Type B pancreatic cell (in vitro differentiated cells): Measurements from ENCODE around the gene FAF1. TPM values are rescaled to one million over a fixed set of nuclear protein-coding genes. Genes with fewer than 3 reads are reported as not detected.
A peak's percentile ranks its signal among the peaks of the same experiment; 100 is the strongest.
"Not testable (repeated sequence)": the region's sequence is repeated elsewhere in the genome, so short reads cannot be mapped to it uniquely, and the experiment has no call there.

Experiments
- DNase-seq: peaks from one replicate; pipeline ENCODE4 v3.0.0; 2021; ENCODE audit warnings: mixed read lengths; ENCODE audit not compliant: unreplicated experiment; ENCODE audit errors: extremely low spot score
- H3K27ac Mint-ChIP-seq: 2 replicates; pipeline ENCODE4 v1.8.0; 2021; ENCODE audit warnings: mild to moderate bottlenecking, mixed read lengths
- H3K27me3 Mint-ChIP-seq: 2 replicates; pipeline ENCODE4 v1.8.0; 2021; ENCODE audit warnings: mixed read lengths
- H3K36me3 Mint-ChIP-seq: 2 replicates; pipeline ENCODE4 v1.8.0; 2021; ENCODE audit warnings: mixed read lengths
- H3K4me1 Mint-ChIP-seq: one replicate; pipeline ENCODE4 v1.8.0; 2021; ENCODE audit warnings: mixed read lengths; ENCODE audit not compliant: unreplicated experiment
- H3K4me3 Mint-ChIP-seq: 2 replicates; pipeline ENCODE4 v1.8.0; 2021; ENCODE audit warnings: mild to moderate bottlenecking, mixed read lengths
- H3K9me3 Mint-ChIP-seq: 2 replicates; pipeline ENCODE4 v1.8.0; 2021; ENCODE audit warnings: mixed read lengths
- total RNA-seq: library from RNA; stranded (reverse); gene quantifications from 2 replicates; pipeline ENCODE4 v1.2.1, GENCODE V29; 2021; ENCODE audit warnings: low replicate concordance
- TF ChIP-seq, protein P1 (sequence below): fragments of 200-600 bp; sonication (generic); conservative IDR thresholded peaks from 2 replicates; pipeline ENCODE4 v1.5.0; 2021; ENCODE audit warnings: antibody characterized with exemption, mild to moderate bottlenecking

FAF1 gene
- total RNA-seq, 1 donor from 2014 or later = 49.9 TPM

DNA sequence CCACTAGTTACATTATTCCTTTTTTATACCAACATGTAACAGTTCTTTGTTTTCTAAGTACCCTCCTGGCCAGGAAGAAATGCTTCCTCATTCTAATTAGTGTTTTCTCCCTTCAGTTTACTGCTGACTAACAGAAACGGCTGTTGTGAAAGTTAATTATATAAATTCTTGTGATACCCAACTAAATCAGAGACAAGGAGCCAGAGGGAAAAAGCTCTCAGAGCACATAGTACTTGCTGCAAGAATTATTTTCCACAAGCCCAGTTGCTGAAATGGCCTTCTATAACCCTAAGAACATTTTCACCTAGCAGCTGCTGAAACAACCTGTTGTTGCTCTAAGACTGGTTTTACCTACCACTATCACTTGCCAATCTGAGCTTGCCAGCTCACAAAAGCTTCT is 82.4 kb downstream of the FAF1 start:
- TF ChIP-seq, protein P1, sequence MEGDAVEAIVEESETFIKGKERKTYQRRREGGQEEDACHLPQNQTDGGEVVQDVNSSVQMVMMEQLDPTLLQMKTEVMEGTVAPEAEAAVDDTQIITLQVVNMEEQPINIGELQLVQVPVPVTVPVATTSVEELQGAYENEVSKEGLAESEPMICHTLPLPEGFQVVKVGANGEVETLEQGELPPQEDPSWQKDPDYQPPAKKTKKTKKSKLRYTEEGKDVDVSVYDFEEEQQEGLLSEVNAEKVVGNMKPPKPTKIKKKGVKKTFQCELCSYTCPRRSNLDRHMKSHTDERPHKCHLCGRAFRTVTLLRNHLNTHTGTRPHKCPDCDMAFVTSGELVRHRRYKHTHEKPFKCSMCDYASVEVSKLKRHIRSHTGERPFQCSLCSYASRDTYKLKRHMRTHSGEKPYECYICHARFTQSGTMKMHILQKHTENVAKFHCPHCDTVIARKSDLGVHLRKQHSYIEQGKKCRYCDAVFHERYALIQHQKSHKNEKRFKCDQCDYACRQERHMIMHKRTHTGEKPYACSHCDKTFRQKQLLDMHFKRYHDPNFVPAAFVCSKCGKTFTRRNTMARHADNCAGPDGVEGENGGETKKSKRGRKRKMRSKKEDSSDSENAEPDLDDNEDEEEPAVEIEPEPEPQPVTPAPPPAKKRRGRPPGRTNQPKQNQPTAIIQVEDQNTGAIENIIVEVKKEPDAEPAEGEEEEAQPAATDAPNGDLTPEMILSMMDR = no peak
- Mint-ChIP-seq H3K9me3 (no peaks in the 10 kb centered on the region), H3K36me3 (peaks cover 4% of the 10 kb centered on the region), H3K4me3 (no peak overlapping the region), H3K27me3 (no peaks in the 10 kb centered on the region), H3K4me1 (no peaks in the 10 kb centered on the region), H3K27ac (no peak overlapping the region)
- no peak for DNase-seq

DNA sequence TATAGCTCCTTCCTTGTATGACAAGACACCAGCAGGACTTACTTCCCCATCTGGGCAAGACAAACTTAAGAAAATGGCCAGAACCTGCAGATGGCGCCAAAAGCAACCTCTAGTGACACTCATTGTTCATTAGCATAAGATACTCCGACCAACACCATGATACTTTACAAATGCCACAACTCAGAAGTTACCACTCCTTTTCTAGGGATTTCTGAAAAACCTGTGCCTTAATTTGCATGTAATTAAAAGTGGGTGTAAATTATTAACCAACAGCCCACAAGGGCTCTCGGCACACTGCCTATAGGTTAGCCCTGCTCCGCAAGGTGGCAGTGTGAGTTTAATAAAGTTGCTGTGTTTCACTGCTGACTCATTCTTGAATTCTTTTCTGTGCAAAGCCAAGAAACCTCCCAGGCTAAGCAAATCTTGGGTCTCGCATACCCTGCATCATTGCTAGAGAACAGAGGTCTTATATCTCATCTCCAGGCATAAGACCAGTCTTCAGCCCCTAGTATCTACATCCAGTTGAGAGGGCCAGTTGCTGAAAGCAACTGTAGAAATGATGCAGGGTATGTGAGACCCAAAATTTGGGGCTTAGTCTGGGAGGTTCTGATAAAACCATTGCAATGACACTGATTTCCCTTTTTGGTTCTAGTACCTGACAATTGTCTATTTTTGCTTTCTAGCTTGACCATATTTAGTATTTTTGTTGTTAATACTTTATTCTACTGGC is 86.4 kb downstream of the FAF1 start:
- TF ChIP-seq, protein P1 = peak; percentile 77
- Mint-ChIP-seq H3K4me3 (peak overlapping the region; percentile 85), H3K27ac (peak overlapping the region; percentile 79), H3K36me3 (peaks cover 7% of the 10 kb centered on the region), H3K27me3 (no peaks in the 10 kb centered on the region), H3K9me3 (no peaks in the 10 kb centered on the region), H3K4me1 (no peaks in the 10 kb centered on the region)
- DNase-seq = no peak

DNA sequence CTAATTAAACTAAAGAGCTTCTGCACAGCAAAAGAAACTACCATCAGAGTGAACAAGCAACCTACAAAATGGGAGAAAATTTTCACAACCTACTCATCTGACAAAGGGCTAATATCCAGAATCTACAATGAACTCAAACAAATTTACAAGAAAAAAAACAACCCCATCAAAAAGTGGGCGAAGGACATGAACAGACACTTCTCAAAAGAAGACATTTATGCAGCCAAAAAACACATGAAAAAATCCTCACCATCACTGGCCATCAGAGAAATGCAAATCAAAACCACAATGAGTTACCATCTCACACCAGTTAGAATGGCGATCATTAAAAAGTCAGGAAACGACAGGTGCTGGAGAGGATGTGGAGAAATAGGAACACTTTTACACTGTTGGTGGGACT is 95.2 kb downstream of the FAF1 start:
- H3K27ac Mint-ChIP-seq, H3K27me3 Mint-ChIP-seq, H3K4me3 Mint-ChIP-seq, DNase-seq, H3K36me3 Mint-ChIP-seq, H3K4me1 Mint-ChIP-seq: not testable (repeated sequence)
- H3K9me3 Mint-ChIP-seq = peaks cover 15% of the 10 kb centered on the region

DNA sequence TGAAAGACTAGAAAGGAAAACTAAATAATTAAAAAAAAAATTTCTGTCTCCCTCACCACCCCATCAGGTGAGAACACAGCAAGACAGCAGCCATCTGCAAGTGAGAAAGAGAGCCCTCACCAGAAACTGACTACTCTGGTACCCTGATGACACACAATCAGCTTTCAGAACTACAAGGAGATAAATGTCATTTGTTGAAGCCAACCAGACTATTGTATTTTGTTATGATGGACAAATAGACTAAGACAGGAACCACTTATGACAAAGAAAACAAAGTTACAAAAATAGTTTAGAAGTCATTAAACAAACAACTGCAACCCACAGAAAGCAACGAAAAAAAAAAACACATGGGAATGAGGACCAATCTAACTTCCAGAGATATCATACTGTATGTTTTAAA is 98.3 kb downstream of the FAF1 start:
- no peak for DNase-seq
- Mint-ChIP-seq H3K9me3 (peaks cover 20% of the 10 kb centered on the region), H3K4me3 (no peak overlapping the region), H3K27me3 (no peaks in the 10 kb centered on the region), H3K27ac (no peak overlapping the region), H3K4me1 (no peaks in the 10 kb centered on the region), H3K36me3 (peaks cover 15% of the 10 kb centered on the region)
- TF ChIP-seq, protein P1 = no peak

DNA sequence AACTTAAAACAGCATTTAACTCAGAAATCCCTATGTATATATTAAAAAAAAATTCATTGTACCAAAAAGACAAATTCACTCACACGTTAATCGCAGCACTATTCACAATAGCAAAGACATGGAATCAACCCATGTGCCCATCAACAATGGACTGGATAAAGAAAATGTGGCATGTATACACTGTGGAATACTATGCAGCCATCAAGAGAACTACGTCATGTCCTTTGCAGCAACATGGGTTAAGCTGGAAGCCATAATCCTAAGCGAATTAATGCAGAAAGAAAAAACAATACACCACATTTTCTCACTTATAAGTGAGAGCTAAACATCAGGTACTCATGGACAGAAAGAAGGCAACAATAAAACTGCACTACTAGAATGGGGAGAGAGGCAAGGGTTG is 99.4 kb downstream of the FAF1 start:
- no peak overlapping the region for H3K4me3 Mint-ChIP-seq

DNA sequence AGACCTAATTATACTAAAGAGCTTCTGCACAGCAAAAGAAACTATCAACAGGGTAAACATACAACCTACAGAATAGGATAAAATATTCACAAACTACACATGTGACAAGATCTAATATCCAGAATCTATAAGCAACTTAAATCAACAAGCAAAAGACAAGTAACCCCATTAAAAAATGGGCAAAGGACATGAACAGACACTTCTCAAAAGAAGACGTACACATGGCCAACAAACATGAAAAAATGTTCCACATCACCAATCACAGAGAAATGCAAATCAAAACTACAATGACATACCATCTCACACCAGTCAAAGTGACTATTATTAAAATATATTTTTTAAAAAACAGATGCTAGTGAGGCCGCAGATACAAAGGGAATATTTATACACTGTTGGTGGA is 99.8 kb downstream of the FAF1 start:
- Mint-ChIP-seq H3K27ac (no peak overlapping the region), H3K27me3 (no peaks in the 10 kb centered on the region), H3K36me3 (peaks cover 15% of the 10 kb centered on the region), H3K4me3 (no peak overlapping the region), H3K9me3 (peaks cover 20% of the 10 kb centered on the region), H3K4me1 (no peaks in the 10 kb centered on the region)
- DNase-seq = no peak
- TF ChIP-seq, protein P1 = no peak

More for the DNA sequence above, 99.4 kb downstream of the FAF1 start:
- H3K4me1 Mint-ChIP-seq = no peaks in the 10 kb centered on the region
- peaks cover 15% of the 10 kb centered on the region for H3K36me3 Mint-ChIP-seq
- TF ChIP-seq, protein P1 = no peak
- no peak for DNase-seq
- H3K9me3 Mint-ChIP-seq = peaks cover 20% of the 10 kb centered on the region
- H3K27me3 Mint-ChIP-seq = no peaks in the 10 kb centered on the region
- H3K27ac Mint-ChIP-seq = no peak overlapping the region
